SK-N-SH (cell line): ENCODE measurements around the gene RASSF3. TPM values are rescaled to one million over a fixed set of nuclear protein-coding genes. Genes with fewer than 3 reads are reported as not detected.

ENCODE experiments used
- CTCF ChIA-PET: fragments of 300-600, 350-600 bp; formaldehyde crosslinking; extraction: SDS; loops from one replicate; lab custom pipeline; 2021; lab: Yijun Ruan, JAX
- POLR2A ChIA-PET: fragments of 350-600 bp; sonication (Branson Sonifier 250); formaldehyde crosslinking; extraction: SDS; loops from one replicate; lab custom pipeline; 2020; ENCODE audit warnings: antibody characterized with exemption, inconsistent platforms; lab: Yijun Ruan, JAX
- DNase-seq: peaks from one replicate; pipeline ENCODE4 v3.0.0; 2012
- H2AFZ ChIP-seq: fragments of 200-600 bp; sonication (generic); 2 replicates; pipeline ENCODE4 v1.8.1; 2016; ENCODE audit warnings: antibody characterized with exemption, mild to moderate bottlenecking, low read depth
- H3F3A ChIP-seq: fragments of 200-600 bp; sonication (generic); replicated peaks from 2 replicates; pipeline ENCODE3; 2016; ENCODE audit warnings: antibody characterized with exemption, mild to moderate bottlenecking; ENCODE audit not compliant: insufficient read depth
- H3K27ac ChIP-seq, 2 experiments: fragments of 200-500 bp in 1 of 2; fragments of 200-600 bp in 1 of 2; sonication (Bioruptor generic) in 1 of 2; sonication (generic), shearing (Covaris generic) in 1 of 2; 2 replicates each; pipeline versions ENCODE4 v1.5.1 to v1.6.1; 2014 to 2016; ENCODE audit warnings: low read depth in 2 of 2, inconsistent platforms in 1 of 2, low read length in 1 of 2, mild to moderate bottlenecking in 1 of 2, mixed read lengths in 1 of 2
- H3K27me3 ChIP-seq: fragments of 200-600 bp; sonication (generic), shearing (Covaris generic); 2 replicates; pipeline ENCODE4 v1.6.1; 2016; ENCODE audit warnings: mixed run types; ENCODE audit not compliant: insufficient read depth
- H3K36me3 ChIP-seq, 2 experiments: fragments of 200-500 bp in 1 of 2; fragments of 200-600 bp in 1 of 2; sonication (Bioruptor generic) in 1 of 2; sonication (generic) in 1 of 2; replicated peaks in 1 of 2; 2 replicates each; pipeline versions ENCODE3 to v1.5.1; 2014 to 2016; ENCODE audit warnings: low read length in 1 of 2, mild to moderate bottlenecking in 1 of 2; ENCODE audit not compliant: insufficient read depth in 2 of 2, control insufficient read depth in 1 of 2
- H3K4me1 ChIP-seq, 2 experiments: fragments of 200-500 bp in 1 of 2; fragments of 200-600 bp in 1 of 2; sonication (Bioruptor generic) in 1 of 2; sonication (generic), shearing (Covaris generic) in 1 of 2; 2 replicates each; pipeline versions ENCODE4 v1.5.1 to v1.6.1; 2014 to 2016; ENCODE audit warnings: low read depth in 1 of 2, low read length in 1 of 2, mixed run types in 1 of 2; ENCODE audit not compliant: insufficient read depth in 2 of 2, control insufficient read depth in 1 of 2
- H3K4me2 ChIP-seq: fragments of 200-600 bp; sonication (generic), shearing (Covaris generic); 2 replicates; pipeline ENCODE4 v1.6.1; 2017; ENCODE audit warnings: mixed run types
- H3K4me3 ChIP-seq, 2 experiments: fragments of 200-500 bp in 1 of 2; fragments of 200-600 bp in 1 of 2; sonication (Bioruptor generic) in 1 of 2; sonication (generic), shearing (Covaris generic) in 1 of 2; 2 replicates each; pipeline versions ENCODE4 v1.5.1 to v1.8.1; 2014 to 2016; ENCODE audit warnings: low read depth in 2 of 2, inconsistent platforms in 1 of 2, low read length in 1 of 2, mild to moderate bottlenecking in 1 of 2, mixed read lengths in 1 of 2, moderate library complexity in 1 of 2
- H3K79me2 ChIP-seq: fragments of 200-600 bp; sonication (generic); 2 replicates; pipeline ENCODE4 v1.8.1; 2017; ENCODE audit warnings: mild to moderate bottlenecking; ENCODE audit not compliant: insufficient read depth
- H3K9ac ChIP-seq: fragments of 200-600 bp; sonication (generic); 2 replicates; pipeline ENCODE4 v1.6.1; 2017; ENCODE audit warnings: mixed run types
- H3K9me2 ChIP-seq: fragments of 200-600 bp; sonication (generic); 2 replicates; pipeline ENCODE4 v1.6.1; 2017; ENCODE audit warnings: mixed run types
- H3K9me3 ChIP-seq: fragments of 200-600 bp; sonication (generic); 2 replicates; pipeline ENCODE4 v1.6.1; 2017; ENCODE audit warnings: mixed run types, mild to moderate bottlenecking, moderate library complexity
- H4K20me1 ChIP-seq: fragments of 200-600 bp; sonication (generic); 2 replicates; pipeline ENCODE4 v1.6.1; 2017; ENCODE audit warnings: mild to moderate bottlenecking, mixed run types; ENCODE audit not compliant: insufficient read depth
- CHD2 ChIP-seq: fragments of 150-350 bp; IDR thresholded peaks from 2 replicates; pipeline ENCODE4 v1.6.1; 2018; ENCODE audit warnings: low read length; ENCODE audit not compliant: partially characterized antibody
- ELF1 ChIP-seq: IDR thresholded peaks from 2 replicates; pipeline ENCODE4 v1.4.0; 2012
- EP300 ChIP-seq, 2 experiments: IDR thresholded peaks; 2 replicates each; pipeline versions ENCODE4 v1.4.0 to v1.6.1; 2012; ENCODE audit warnings: borderline replicate concordance in 1 of 2, low read depth in 1 of 2, low read length in 1 of 2
- EZH2phosphoT487 ChIP-seq: fragments of 200-600 bp; sonication (generic); IDR thresholded peaks from 2 replicates; pipeline ENCODE4 v1.6.1; 2017; ENCODE audit warnings: low read depth, mixed run types, mild to moderate bottlenecking, antibody characterized with exemption, moderate library complexity, borderline replicate concordance
- FOSL2 ChIP-seq: IDR thresholded peaks from 2 replicates; pipeline ENCODE4 v1.4.0; 2012; ENCODE audit warnings: low read depth, mild to moderate bottlenecking, moderate library complexity, borderline replicate concordance
- FOXJ3 ChIP-seq: sonication (generic); formaldehyde crosslinking; IDR thresholded peaks from 2 replicates; pipeline ENCODE4 v1.5.1; 2020; ENCODE audit warnings: mild to moderate bottlenecking, missing genetic modification reagents
- FOXM1 ChIP-seq: IDR thresholded peaks from 2 replicates; pipeline ENCODE4 v1.4.0; 2012; ENCODE audit warnings: low read depth, mild to moderate bottlenecking
- GABPA ChIP-seq: IDR thresholded peaks from 2 replicates; pipeline ENCODE4 v1.4.0; 2012; ENCODE audit warnings: low read depth, mild to moderate bottlenecking
- GATA2 ChIP-seq: sonication (generic); formaldehyde crosslinking; IDR thresholded peaks from 2 replicates; pipeline ENCODE4 v1.5.0; 2020; ENCODE audit warnings: mild to moderate bottlenecking, missing genetic modification reagents
- JUND ChIP-seq: IDR thresholded peaks from 2 replicates; pipeline ENCODE4 v1.4.0; 2012
- MAX ChIP-seq: IDR thresholded peaks from 2 replicates; pipeline ENCODE4 v1.4.0; 2012; ENCODE audit warnings: low read depth
- MXI1 ChIP-seq: IDR thresholded peaks from 2 replicates; pipeline ENCODE4 v1.6.1; 2012; ENCODE audit warnings: mild to moderate bottlenecking, low read depth, low read length, improper control_type of control experiment
- NFIC ChIP-seq: IDR thresholded peaks from 2 replicates; pipeline ENCODE4 v1.4.0; 2012; ENCODE audit warnings: borderline replicate concordance
- POLR2AphosphoS5 ChIP-seq: IDR thresholded peaks from 2 replicates; pipeline ENCODE4 v1.6.1; 2012; ENCODE audit warnings: low read depth, low read length
- RAD21 ChIP-seq: IDR thresholded peaks from 2 replicates; pipeline ENCODE4 v1.6.1; 2012; ENCODE audit warnings: mild to moderate bottlenecking, low read length
- RCOR1 ChIP-seq: fragments of 150-350 bp; IDR thresholded peaks from 2 replicates; pipeline ENCODE4 v1.6.1; 2017; ENCODE audit warnings: antibody characterized with exemption, low read length
- REST ChIP-seq: IDR thresholded peaks from 2 replicates; pipeline ENCODE4 v1.6.1; 2012; ENCODE audit warnings: mild to moderate bottlenecking, low read depth, low read length, moderate library complexity
- RFX5 ChIP-seq: IDR thresholded peaks from 2 replicates; pipeline ENCODE4 v1.6.1; 2012; ENCODE audit warnings: mild to moderate bottlenecking, improper control_type of control experiment, low read length
- RXRA ChIP-seq: IDR thresholded peaks from 2 replicates; pipeline ENCODE4 v1.4.0; 2012; ENCODE audit warnings: low read depth, mild to moderate bottlenecking, borderline replicate concordance
- SIN3A ChIP-seq: IDR thresholded peaks from 2 replicates; pipeline ENCODE4 v1.6.1; 2012; ENCODE audit warnings: low read depth, mild to moderate bottlenecking, low read length, moderate library complexity, borderline replicate concordance
- SMC3 ChIP-seq: IDR thresholded peaks from 2 replicates; pipeline ENCODE4 v1.6.1; 2012; ENCODE audit warnings: low read depth, low read length, improper control_type of control experiment
- TAF1 ChIP-seq: IDR thresholded peaks from 2 replicates; pipeline ENCODE4 v1.6.1; 2012; ENCODE audit warnings: low read depth, mild to moderate bottlenecking, low read length, moderate library complexity, borderline replicate concordance
- TCF12 ChIP-seq: IDR thresholded peaks from 2 replicates; pipeline ENCODE4 v1.4.0; 2012
- TEAD4 ChIP-seq: IDR thresholded peaks from 2 replicates; pipeline ENCODE4 v1.4.0; 2012; ENCODE audit warnings: mild to moderate bottlenecking, borderline replicate concordance; ENCODE audit not compliant: insufficient read depth
- YY1 ChIP-seq: IDR thresholded peaks from 2 replicates; pipeline ENCODE4 v1.4.0; 2012; ENCODE audit warnings: low read depth, mild to moderate bottlenecking
- whole genome bisulfite sequencing: methylation state at CpG from one replicate; pipeline ENCODE4 v1.1.6; 2017; ENCODE audit warnings: low lambda C conversion rate; 5-methylcytosine and 5-hydroxymethylcytosine counted together
- polyA plus RNA-seq, 3 experiments: library from polyadenylated mRNA; depleted of rRNA; stranded (reverse); fragments of >200 nt; gene quantifications; 2 replicates each; pipeline ENCODE4 v1.2.3, GENCODE V29; 2012
- TF ChIP-seq, protein P1 (sequence below): fragments of 200-600 bp; sonication (generic); IDR thresholded peaks from 2 replicates; pipeline ENCODE4 v1.6.1; 2017; ENCODE audit warnings: antibody characterized with exemption, mild to moderate bottlenecking, moderate library complexity
- TF ChIP-seq, protein P2 (sequence below): fragments of 150-350 bp; IDR thresholded peaks from 2 replicates; pipeline ENCODE4 v1.6.1; 2016; ENCODE audit warnings: mild to moderate bottlenecking, low read depth, low read length

RASSF3 gene
- polyA plus RNA-seq, 1 of the 3 experiments (the other 2 are of a cell fraction): 11.1 TPM

DNA sequence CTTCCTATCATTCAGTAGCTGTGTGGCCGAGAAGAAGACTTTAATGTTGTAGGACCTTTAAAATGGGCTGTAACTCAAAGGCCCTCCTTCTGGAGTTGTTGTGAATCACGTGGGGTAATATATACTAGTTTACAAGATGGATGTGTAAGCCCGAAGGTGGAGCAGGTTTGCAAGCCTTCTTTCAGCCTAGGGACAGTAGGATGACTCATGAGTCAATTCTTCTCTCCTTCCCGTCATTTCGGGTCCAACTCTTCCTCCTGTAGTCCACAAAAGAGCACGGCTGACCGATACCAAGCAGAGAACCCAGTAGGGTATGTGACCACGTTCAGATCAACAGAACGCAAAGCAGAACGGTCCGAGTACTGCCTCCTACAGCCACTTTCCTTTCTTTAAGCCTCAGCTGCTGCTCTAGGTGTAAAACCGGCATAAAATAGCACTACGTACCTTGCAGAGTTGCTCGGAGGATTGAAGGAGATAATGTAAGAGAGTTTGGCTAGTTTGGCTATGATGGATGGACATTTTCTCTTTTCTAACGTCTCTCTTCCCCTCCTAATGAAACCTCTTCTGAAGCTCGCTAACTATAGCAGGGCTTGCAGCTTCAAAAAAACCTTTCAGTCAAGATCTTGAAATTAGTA is 1.3 kb upstream of the RASSF3 start:
- Histone ChIP-seq H3K79me2 (peaks cover 31% of the 10 kb centered on the region), H2AFZ (peak overlapping the region; percentile 82), H3K27ac (peak overlapping the region; percentile 73 to 87), H3K27me3 (no peaks in the 10 kb centered on the region), H3K9me2 (no peaks in the 10 kb centered on the region), H3K4me2 (peak overlapping the region; percentile 84), H3F3A (peaks cover 18% of the 10 kb centered on the region), H3K36me3 (peaks cover 0 to 3% of the 10 kb centered on the region in 2 experiments), H3K4me1 (peaks cover 7 to 10% of the 10 kb centered on the region in 2 experiments; a peak in 3 of 4 replicates), H3K9me3 (no peaks in the 10 kb centered on the region), H4K20me1 (no peaks in the 10 kb centered on the region), H3K9ac (peak overlapping the region; percentile 69; the same call in 1 of the 2 replicates), H3K4me3 (peak overlapping the region; percentile 74 to 91)
- 3% methylated on average over 16 of the region's 16 CpGs for WGBS
- ChIA-PET CTCF (interaction anchor here (0.6 to 4.7 kb wide), 10 partner anchors 19 to 88 kb away, joined by 3 to 39 read pairs (median 8); no protein-coding TSS in a partner anchor), POLR2A (interaction anchor here (0.8 to 1.7 kb wide), 5 partner anchors 16 to 72 kb away, joined by 3 to 5 read pairs (median 3); no protein-coding TSS in a partner anchor)
- peak; percentile 48 for DNase-seq
- TF ChIP-seq TAF1: peak; percentile 60; the same call in 1 of the 2 replicates
- TF ChIP-seq, protein P1, sequence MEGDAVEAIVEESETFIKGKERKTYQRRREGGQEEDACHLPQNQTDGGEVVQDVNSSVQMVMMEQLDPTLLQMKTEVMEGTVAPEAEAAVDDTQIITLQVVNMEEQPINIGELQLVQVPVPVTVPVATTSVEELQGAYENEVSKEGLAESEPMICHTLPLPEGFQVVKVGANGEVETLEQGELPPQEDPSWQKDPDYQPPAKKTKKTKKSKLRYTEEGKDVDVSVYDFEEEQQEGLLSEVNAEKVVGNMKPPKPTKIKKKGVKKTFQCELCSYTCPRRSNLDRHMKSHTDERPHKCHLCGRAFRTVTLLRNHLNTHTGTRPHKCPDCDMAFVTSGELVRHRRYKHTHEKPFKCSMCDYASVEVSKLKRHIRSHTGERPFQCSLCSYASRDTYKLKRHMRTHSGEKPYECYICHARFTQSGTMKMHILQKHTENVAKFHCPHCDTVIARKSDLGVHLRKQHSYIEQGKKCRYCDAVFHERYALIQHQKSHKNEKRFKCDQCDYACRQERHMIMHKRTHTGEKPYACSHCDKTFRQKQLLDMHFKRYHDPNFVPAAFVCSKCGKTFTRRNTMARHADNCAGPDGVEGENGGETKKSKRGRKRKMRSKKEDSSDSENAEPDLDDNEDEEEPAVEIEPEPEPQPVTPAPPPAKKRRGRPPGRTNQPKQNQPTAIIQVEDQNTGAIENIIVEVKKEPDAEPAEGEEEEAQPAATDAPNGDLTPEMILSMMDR: peak; percentile 34; the same call in 1 of the 2 replicates
- no peak for TF ChIP-seq RXRA
- TF ChIP-seq TCF12: no peak
- no peak for TF ChIP-seq EP300 (IDR thresholded peaks at IDR 0.05; ENCODE audit: borderline replicate concordance in 1 of 2, low read depth in 1 of 2, low read length in 1 of 2)
- TF ChIP-seq CHD2: no peak
- TF ChIP-seq, protein P2, sequence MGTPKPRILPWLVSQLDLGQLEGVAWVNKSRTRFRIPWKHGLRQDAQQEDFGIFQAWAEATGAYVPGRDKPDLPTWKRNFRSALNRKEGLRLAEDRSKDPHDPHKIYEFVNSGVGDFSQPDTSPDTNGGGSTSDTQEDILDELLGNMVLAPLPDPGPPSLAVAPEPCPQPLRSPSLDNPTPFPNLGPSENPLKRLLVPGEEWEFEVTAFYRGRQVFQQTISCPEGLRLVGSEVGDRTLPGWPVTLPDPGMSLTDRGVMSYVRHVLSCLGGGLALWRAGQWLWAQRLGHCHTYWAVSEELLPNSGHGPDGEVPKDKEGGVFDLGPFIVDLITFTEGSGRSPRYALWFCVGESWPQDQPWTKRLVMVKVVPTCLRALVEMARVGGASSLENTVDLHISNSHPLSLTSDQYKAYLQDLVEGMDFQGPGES: no peak
- TF ChIP-seq GABPA: no peak
- TF ChIP-seq YY1: no peak
- TF ChIP-seq JUND: 0 out of 2 replicates have a peak, but pooled peaks have one; percentile 25
- TF ChIP-seq GATA2 (CRISPR knock-in tag): no peak
- no peak for TF ChIP-seq RFX5
- 0 out of 2 replicates have a peak, but pooled peaks have one; percentile 30 for TF ChIP-seq SIN3A
- TF ChIP-seq TEAD4: no peak
- TF ChIP-seq REST: no peak
- peak; percentile 38; the same call in 1 of the 2 replicates for TF ChIP-seq MAX
- no peak for TF ChIP-seq FOXM1
- TF ChIP-seq FOSL2: peak; percentile 52; the same call in 1 of the 2 replicates
- TF ChIP-seq POLR2AphosphoS5: peak; percentile 52; the same call in 1 of the 2 replicates
- TF ChIP-seq FOXJ3 (CRISPR knock-in tag): no peak
- no peak for TF ChIP-seq ELF1
- no peak for TF ChIP-seq RCOR1
- TF ChIP-seq EZH2phosphoT487: no peak
- 0 out of 2 replicates have a peak, but pooled peaks have one; percentile 14 for TF ChIP-seq RAD21
- no peak for TF ChIP-seq MXI1
- no peak; the same call in 1 of the 2 replicates for TF ChIP-seq SMC3
- no peak for TF ChIP-seq NFIC
